ENCODE results near the gene RNF133. TPM values are rescaled to one million over a fixed set of nuclear protein-coding genes. Genes with fewer than 3 reads are reported as not detected.

Gene RNF133
- total and polyA plus RNA-seq, 3 experiments from 2014 or later, result not detected

Other genes starting within 250 kb of the RNF133 start
- not detected for gene RNF148, start 3.8 kb upstream of the RNF133 start, total RNA-seq
- gene RNF148, start 3.8 kb upstream of the RNF133 start, polyA plus RNA-seq, result not detected
- not detected for gene CADPS2, start 187.3 kb upstream of the RNF133 start, total RNA-seq
- gene CADPS2, start 187.3 kb upstream of the RNF133 start, polyA plus RNA-seq, result not detected

All from CD8-positive, alpha-beta memory T cell (primary cell).